HG03439 (cell line): ENCODE measurements around the gene ADAT3.
"Not testable (repeated sequence)": the region's sequence is repeated elsewhere in the genome, so short reads cannot be mapped to it uniquely, and the experiment has no call there.

Source experiments
- ATAC-seq: cut with Tn5 transposase; IDR thresholded peaks from one replicate; pipeline ENCODE4 v1.9.1; 2021; ENCODE audit warnings: mild to moderate bottlenecking, moderate library complexity; ENCODE audit not compliant: unreplicated experiment

ADAT3 gene

DNA sequence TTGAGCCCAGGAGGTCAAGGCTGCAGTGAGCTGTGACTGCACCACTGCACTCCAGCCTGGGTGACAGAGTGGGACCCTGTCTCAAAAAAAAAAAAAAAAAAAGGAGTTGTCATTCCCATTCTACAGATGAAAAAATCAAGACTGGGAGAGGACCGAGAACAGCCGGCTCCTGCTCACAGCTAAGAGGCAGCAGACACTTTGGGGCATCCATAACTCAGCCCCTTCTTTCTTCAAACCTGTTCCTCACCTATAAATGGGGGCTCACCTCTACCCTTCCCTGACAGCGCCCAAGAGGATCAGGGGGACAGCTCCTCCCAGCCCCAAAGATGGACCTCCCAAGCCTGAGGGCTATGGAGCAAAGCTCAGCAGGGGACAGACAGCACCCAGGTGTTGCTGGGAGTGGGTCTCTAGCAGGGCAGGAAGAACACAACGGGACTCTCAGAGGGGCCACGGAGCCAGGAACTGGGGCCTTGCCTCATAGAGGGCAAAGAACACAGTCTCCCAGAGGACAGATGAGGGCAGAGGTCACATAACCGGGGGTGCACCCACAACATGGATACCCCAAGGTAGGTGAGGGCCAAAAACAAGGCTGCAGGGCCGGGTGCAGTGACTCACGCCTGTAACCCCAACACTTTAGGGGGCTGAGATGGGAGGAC is 38.4 kb upstream of the ADAT3 start:
- ATAC-seq, result no peak

- no peak for ATAC-seq
Observed at GRCh38 chr19:1867349-1867724, 37.9 kb upstream of the ADAT3 start.

- no peak for ATAC-seq
Observed at GRCh38 chr19:1868971-1869370, 36.2 kb upstream of the ADAT3 start.

DNA sequence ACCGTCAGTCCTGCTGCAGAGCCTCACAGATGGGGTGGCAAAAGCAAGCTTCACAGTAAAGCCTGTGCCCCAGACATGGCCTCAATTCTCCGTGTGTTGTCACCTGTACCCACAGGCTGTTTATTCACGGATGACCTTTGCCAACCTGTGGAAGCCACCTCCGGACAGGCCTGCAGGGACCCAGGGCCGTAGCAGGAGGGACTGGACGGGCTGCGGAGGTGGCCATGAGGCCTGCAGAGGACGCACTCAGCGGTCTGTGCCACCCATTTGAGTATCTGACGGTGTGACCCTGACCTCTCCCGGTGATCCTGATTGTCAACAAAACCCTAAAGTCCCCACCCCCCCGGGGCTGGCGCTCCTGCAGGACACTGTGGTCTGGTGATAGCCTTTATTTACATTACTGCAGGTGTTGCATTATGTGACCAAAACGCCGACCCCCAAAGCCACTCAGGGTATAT is 34.0 kb upstream of the ADAT3 start:
- no peak for ATAC-seq

DNA sequence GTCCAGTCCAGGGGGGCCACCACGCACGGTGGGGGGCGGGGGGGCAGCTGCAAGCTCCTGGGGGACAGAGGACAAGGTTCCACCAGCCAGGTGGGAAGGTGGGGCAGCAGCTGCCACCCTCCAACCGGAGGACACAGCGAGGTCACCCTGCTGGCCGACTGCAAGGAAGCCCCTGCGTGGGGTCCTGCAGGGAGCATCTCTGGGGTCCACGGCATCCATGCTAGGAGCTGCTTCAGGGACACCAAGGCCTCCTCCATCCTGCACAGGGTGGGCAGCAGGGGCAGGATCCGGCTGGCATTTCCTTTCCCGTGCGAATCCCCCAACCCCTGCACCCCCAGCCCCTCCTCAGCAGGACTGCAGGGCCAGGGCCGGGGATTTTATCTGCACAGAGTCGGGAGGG is 33.6 kb upstream of the ADAT3 start:
- ATAC-seq, result no peak

DNA sequence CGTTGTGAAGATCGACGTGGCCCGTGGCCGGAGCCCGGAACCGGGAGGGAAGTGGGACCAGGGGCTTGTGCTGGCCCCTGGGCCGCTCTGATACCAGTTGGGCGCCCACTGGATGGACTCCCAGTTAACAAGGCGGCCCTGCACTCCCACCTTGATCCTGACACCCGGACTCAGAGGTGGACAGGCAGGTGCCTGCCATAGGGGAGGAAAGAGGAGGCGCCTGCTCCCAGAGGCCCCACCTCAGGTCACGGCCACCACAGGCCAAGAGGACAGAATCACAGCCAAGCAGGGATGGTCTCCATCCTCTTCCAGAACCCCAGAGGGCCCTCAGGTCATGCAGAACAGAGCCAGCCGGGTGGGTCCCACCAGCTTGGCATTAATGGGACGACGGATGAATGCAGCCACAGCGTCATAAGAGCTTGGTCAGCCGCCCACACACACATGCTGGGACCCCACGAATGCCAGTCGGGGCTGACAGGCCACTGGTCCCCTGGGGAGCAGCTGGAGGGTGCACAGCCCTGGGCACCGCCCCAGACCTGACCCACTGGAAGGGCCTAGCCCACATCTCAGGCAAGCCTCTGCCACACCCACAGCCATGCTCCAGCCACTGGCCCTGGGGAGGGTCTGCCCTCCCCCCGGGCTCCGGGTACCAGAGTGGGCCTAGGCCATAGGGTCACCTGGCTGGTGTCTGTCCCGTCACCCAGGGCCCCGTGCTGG is 32.2 kb upstream of the ADAT3 start:
- no peak for ATAC-seq

- ATAC-seq, result no peak
Observed at GRCh38 chr19:1873524-1874473, 31.4 kb upstream of the ADAT3 start.

DNA sequence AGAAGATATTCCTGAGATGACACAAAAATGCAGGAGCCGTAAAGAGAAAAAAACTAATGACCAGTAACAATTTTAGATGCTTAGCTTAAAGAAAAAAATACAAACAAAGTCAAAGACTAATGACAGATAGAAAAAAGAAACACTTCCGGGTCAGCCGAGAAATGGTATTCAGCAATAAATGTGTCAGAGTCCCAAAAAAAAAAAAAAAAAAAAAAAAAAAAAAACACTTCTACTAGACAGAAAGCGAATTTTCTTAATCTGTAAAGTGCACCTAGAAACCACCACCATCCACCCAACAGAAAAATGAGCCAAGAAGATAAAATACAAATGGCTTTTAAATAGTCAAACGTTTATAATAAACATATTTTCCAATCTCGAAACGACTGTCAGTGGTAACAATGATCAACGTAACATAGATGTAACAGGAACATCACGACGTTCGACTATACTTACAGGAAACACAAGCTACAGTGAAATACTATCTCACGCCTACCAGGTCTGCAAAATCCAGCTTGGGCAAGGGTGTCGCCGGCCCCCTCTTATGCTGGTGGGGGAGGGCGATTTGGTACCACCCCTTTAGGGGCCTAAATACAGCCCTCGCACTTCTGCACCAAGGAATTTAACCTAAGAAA is 30.5 kb upstream of the ADAT3 start:
- no peak for ATAC-seq

GRCh38 chr19:1875265-1875645 is 29.9 kb upstream of the ADAT3 start:
- ATAC-seq, result not testable (repeated sequence)

GRCh38 chr19:1875646-1876495 is 29.3 kb upstream of the ADAT3 start:
- ATAC-seq, result peak; percentile 83

DNA sequence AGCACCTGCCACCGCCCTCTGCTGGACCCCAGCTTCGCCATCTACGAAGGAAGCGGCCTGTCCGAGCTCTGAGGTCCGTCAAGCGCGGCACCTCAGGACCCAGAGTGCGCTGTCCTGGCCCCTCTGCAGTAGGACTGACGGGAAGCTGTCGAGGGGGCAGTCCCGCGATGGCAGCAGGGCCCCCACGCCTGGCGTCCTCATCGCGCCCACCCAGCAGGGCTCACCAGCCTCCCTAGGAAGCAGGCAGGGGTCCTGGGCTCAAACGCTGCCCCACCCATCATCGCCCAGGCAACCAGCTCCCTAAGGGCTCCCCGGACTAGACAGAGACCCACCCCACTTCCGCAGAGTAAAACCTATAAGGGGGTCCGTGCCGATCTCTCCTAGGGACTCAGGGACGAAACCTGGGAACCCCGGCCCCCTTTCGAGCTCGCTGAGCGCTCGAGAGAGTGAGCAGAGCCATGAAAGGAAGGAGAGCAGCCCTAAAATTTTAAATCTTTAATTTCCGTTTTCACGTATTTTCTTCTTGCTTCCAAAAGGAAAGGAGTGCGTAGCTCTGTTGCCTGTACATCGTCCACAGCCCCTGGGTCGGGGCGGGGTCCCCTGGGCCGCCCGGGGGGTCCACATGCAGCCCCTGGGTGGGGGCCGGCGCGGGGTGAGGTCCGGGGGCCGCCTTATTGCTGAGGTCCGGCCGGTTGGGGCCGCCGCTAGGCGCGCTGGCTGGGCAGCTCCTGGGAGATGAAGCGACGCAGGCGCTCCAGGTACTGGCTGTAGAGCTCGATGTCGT is 28.5 kb upstream of the ADAT3 start:
- ATAC-seq, result peak; percentile 10

DNA sequence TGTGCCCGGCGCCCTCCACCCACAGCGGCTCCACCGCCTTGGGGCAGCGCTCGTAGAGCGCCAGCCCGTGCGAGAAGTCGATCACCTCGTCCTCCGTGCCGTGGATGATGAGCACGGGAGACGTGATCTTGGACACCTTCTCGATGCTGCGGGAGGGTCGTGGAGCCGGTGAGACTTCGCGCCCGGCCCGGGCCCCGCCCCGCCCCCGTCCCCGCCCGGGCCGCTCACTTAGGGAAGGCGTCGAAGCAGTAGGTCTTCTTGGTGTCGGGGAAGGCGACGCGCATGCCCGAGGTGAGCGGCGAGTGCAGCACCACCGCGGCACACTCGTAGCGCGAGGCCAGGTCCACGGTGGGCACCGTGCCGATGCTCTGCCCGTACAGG is 27.9 kb upstream of the ADAT3 start:
- not testable (repeated sequence) for ATAC-seq

GRCh38 chr19:1878583-1878982 is 26.6 kb upstream of the ADAT3 start:
- ATAC-seq, result not testable (repeated sequence)

- ATAC-seq, result not testable (repeated sequence)
Observed at GRCh38 chr19:1879982-1880381, 25.2 kb upstream of the ADAT3 start.

DNA sequence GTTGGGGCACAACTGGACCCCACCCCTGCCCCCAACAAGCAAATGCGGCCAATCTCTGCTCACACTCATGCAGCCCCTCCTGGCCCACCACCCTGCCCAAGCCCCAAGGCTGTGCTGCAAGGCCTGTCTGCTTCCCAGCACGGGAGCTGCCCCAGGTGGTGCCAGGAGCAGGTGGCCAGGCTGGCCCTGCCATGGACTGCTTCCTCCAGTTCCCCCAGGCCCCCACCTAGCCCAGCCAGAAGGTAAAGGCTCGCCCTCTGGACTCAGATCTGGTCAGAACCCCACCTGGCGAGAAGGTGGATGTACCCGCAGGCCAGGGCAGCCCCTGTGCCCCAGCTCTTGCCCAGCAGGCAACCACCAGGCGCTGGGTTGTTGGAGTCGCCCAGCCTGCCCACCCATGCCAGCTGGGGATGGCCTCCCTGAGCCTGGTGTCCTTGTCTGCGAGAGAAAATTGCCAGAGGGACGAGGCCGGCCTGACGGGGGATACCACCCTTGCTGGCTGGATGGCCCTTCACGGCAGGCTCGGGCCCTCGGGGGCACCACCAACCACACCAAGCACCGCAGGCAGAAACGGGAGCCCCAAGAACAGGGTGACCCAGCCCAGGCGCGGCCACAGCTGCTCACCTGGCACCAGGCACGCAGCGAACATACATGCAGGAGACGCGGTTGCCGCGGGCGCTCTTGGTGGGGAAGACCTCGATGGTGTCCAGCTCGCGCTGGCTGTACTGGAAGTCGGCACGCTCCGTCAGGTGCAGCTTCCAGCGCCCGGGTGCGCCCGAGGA is 24.4 kb upstream of the ADAT3 start:
- ATAC-seq, result no peak

DNA sequence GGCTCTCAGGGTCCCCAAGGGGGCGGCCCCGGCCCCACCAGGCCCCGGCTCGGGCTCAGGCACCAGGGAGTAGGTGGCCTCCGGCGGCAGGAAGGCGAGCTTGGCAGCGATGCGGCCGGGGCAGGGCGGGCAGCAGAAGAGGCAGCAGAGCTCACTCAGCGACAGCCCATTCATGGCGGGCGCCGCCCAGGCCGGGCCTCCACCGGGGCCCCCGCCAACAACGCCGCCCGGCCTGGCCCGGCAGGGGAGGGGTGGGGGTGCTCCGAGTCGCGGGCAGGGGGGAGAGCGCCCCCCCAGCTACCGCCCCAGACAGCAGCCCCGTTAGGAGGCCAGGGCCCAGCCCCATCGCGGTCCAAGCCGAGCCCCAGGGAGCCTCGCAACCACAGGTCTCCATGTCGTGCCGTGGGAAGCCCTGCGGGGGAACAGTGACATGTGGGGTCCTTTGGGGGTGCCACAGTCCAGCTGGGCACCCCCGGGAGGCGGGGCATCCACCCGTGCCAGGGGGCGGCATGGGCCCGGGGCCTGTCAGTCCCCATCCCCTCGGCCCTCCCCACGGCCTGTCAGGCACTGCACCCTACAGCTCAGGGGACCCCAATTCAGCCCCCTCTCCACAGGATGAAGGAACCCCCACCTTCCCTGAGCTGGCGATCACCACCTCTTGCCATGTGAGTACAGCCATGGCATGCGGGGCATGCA is 23.7 kb upstream of the ADAT3 start:
- ATAC-seq, result not testable (repeated sequence)

DNA sequence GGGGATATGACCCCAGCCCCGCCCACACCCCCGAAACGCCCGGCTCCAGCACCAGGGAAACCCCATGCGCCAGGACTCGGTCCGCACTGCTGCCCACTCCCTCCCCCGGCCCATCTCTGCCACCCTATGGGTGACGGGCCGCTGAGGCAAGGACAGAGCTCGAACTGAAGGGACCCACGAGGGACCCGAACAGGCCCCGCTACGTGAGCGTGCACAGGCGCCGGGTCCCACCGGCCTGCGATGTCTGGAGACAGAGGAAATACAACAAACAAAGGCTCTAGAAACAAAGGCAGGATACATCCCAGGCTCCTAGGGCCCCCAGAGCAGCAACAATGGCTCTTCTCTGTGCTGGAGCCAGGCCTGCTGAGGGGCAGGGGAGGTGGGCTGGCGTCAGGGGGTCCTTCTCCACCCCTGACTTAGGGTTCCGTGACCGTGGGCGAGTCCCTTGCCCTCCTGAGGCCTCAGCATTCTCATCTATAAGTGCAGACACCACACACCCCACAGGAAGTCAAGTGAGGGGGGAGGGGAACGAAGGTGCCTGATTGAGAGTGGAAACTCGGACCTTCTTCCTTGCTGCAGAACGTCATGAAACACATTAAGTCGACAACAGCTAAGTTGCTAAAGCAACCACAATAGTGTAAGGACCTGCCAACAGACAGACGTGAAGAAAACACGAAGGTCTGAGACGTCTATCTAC is 23.0 kb upstream of the ADAT3 start:
- no peak for ATAC-seq
